Prostate gland (tissue), 2 donors: ENCODE results near the gene SUGCT. TPM values are rescaled to one million over a fixed set of nuclear protein-coding genes. Genes with fewer than 3 reads are reported as not detected.

Experiments used
- DNase-seq: peaks from one replicate; pipeline ENCODE4 v3.0.0-alpha.2; 2019; ENCODE audit warnings: low spot score
- H3K27ac ChIP-seq, 2 donors: fragments of 200-600 bp; sonication (generic); 2 replicates each; pipeline ENCODE4 v1.5.1; 2017 to 2019
- H3K27me3 ChIP-seq: fragments of 200-600 bp; sonication (generic); replicated peaks from 2 replicates; pipeline ENCODE4 v1.5.1; 2019; ENCODE audit not compliant: insufficient read depth
- H3K36me3 ChIP-seq, 2 donors: fragments of 200-600 bp; sonication (generic); 1 replicate in 1 of 2; 2 replicates in 1 of 2; pipeline versions ENCODE4 v1.5.1 to v1.8.1; 2017 to 2019
- H3K4me1 ChIP-seq: fragments of 200-600 bp; sonication (generic); replicated peaks from 2 replicates; pipeline ENCODE4 v1.5.1; 2019
- H3K4me3 ChIP-seq, 2 donors: fragments of 200-600 bp; sonication (generic); 2 replicates each; pipeline ENCODE4 v1.5.1; 2017 to 2019
- H3K9me3 ChIP-seq: fragments of 200-600 bp; sonication (generic); 2 replicates; pipeline ENCODE4 v1.5.1; 2017
- POLR2A ChIP-seq: fragments of 450-650 bp; IDR thresholded peaks from one replicate; pipeline ENCODE4 v1.6.1; 2016; ENCODE audit warnings: antibody characterized with exemption, mild to moderate bottlenecking
- POLR2AphosphoS5 ChIP-seq: sonication (generic); formaldehyde crosslinking; IDR thresholded peaks from one replicate; pipeline ENCODE4 v1.6.1; 2017; ENCODE audit warnings: antibody characterized with exemption
- WGBS: methylation state at CpG from one replicate; pipeline ENCODE4 v1.1.5; 2018; 5-methylcytosine and 5-hydroxymethylcytosine counted together
- intact Hi-C: fragments of 100-400 bp; cut with DNase I; formaldehyde crosslinking; loops from one replicate; pipeline ENCODE4 v1.14.2; 2022
- total RNA-seq, 2 donors: library from RNA; depleted of rRNA; stranded (reverse); fragments of >200 nt; gene quantifications; one replicate each; pipeline ENCODE4 v1.1.0, GENCODE V29; 2016
- TF ChIP-seq, protein P1 (sequence below), 4 experiments: fragments of 200-600 bp in 2 of 4; fragments of 450-650 bp in 2 of 4; sonication (generic) in 2 of 4; IDR thresholded peaks; 1 replicate in 3 of 4; 2 replicates in 1 of 4; pipeline ENCODE4 v1.5.1; 2016 to 2019; ENCODE audit warnings: antibody characterized with exemption in 4 of 4, mild to moderate bottlenecking in 2 of 4, moderate library complexity in 2 of 4

SUGCT gene
- total RNA-seq, 2 donors from 2014 or later = 2.2 to 3.2 TPM

DNA sequence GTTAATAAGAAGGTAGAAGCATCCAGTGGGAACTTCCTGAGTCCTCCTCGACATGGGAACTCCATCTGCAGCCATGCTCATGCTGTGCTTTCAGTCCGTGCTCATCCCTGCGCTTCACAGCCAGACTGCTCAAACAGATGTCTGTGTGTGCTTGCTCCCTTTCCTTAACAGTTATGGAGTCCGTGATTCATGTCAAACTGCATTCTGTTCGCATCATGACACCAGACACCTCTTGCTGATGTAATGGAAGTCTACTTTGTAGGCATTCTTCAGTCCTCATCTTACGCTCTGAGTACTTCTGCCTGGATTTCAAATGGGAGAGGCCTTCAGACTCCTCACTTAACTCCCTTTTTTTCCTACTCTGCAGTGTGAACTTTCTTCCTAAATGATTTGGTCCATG is 304.9 kb downstream of the SUGCT start:
- Histone ChIP-seq H3K36me3 (no peaks in the 10 kb centered on the region), H3K9me3 (no peaks in the 10 kb centered on the region), H3K4me3 (no peak overlapping the region), H3K27ac (no peak overlapping the region), H3K27me3 (no peaks in the 10 kb centered on the region), H3K4me1 (no peaks in the 10 kb centered on the region)
- TF ChIP-seq, protein P1, sequence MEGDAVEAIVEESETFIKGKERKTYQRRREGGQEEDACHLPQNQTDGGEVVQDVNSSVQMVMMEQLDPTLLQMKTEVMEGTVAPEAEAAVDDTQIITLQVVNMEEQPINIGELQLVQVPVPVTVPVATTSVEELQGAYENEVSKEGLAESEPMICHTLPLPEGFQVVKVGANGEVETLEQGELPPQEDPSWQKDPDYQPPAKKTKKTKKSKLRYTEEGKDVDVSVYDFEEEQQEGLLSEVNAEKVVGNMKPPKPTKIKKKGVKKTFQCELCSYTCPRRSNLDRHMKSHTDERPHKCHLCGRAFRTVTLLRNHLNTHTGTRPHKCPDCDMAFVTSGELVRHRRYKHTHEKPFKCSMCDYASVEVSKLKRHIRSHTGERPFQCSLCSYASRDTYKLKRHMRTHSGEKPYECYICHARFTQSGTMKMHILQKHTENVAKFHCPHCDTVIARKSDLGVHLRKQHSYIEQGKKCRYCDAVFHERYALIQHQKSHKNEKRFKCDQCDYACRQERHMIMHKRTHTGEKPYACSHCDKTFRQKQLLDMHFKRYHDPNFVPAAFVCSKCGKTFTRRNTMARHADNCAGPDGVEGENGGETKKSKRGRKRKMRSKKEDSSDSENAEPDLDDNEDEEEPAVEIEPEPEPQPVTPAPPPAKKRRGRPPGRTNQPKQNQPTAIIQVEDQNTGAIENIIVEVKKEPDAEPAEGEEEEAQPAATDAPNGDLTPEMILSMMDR (IDR thresholded peaks at IDR 0.05) = no peak
- TF ChIP-seq POLR2AphosphoS5 = no peak
- no peak for TF ChIP-seq POLR2A
- WGBS = 94% methylated on average over 6 of the region's 6 CpGs
- intact Hi-C loops = loop anchor here (10.0 kb wide), 1 partner anchor 165 kb away; no protein-coding TSS in a partner anchor
- no peak for DNase-seq

DNA sequence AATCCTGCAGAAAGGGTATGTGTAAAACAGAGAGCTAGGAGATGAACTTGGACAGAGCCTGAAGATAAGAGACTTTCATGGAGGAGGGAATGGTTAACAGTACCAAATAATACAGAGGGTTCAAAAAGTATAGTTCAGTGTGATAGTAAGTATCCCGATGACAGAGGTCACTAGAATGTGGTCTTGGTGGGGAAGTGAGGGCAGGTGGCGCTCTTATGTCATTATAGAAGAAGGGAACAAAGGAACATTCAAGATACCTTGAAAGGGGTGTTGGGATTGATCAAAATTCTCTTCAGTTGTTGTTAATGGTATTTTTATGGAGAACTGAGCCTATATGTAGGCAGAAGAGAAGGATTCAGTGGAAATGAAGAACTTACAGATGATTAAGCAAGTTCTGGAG is 312.5 kb downstream of the SUGCT start:
- TF ChIP-seq POLR2A (no peak), POLR2AphosphoS5 (no peak)
- TF ChIP-seq, protein P1 (IDR thresholded peaks at IDR 0.05) = no peak
- Histone ChIP-seq H3K9me3 (no peaks in the 10 kb centered on the region), H3K27ac (no peak overlapping the region), H3K4me3 (no peak overlapping the region), H3K27me3 (no peaks in the 10 kb centered on the region), H3K36me3 (no peaks in the 10 kb centered on the region), H3K4me1 (no peaks in the 10 kb centered on the region)
- 97% methylated on average over 2 of the region's 2 CpGs for WGBS
- no peak for DNase-seq
- intact Hi-C loops = no loop called here

- Histone ChIP-seq H3K4me1 (no peaks in the 10 kb centered on the region), H3K36me3 (no peaks in the 10 kb centered on the region), H3K9me3 (no peaks in the 10 kb centered on the region), H3K27me3 (no peaks in the 10 kb centered on the region), H3K4me3 (no peak overlapping the region), H3K27ac (no peak overlapping the region)
- intact Hi-C loops = no loop called here
- no peak for DNase-seq
- no peak for TF ChIP-seq POLR2A
- TF ChIP-seq, protein P1 (IDR thresholded peaks at IDR 0.05) = no peak
- TF ChIP-seq POLR2AphosphoS5 = no peak
Observed at GRCh38 chr7:40455485-40455884, 320.7 kb downstream of the SUGCT start.

DNA sequence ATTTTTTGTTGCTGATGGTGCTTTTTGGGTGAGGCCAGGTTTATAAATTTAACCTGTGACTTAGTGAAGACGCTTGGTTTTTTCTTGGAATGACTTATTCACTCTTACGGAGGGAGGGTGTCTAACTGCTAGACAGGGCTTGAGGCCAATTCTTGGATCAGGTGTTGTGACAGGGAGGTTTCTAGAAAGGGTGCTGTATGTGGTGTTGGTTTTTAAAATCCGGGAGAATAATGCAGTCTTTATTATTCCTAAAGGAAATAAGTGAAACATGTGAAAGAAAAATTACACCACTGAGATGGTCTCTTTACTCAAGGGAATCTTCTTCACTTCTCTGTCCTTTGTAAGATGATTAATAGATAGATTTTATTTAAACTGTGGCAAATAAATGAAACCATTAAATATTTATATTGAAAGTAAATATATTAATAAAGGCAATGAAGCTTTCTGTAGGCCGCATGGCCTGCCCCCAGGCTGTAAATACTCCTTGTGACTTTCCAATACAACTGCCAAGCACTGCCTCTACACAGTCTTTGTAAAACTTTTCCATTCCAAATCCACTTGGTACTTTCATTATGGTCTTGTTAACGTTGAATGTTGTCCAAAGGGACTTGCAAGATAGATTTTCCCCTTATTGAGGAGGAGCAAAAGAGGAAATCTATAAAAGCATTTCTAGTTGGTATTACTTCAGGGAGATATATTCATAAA is 323.1 kb downstream of the SUGCT start:
- Histone ChIP-seq H3K27ac (no peak overlapping the region), H3K4me3 (no peak overlapping the region)
- WGBS = 57% methylated on average over 5 of the region's 5 CpGs

More for the DNA sequence above, 323.1 kb downstream of the SUGCT start:
- DNase-seq = no peak
- Histone ChIP-seq H3K4me1 (no peaks in the 10 kb centered on the region), H3K36me3 (no peaks in the 10 kb centered on the region), H3K27me3 (no peaks in the 10 kb centered on the region), H3K9me3 (no peaks in the 10 kb centered on the region)
- intact Hi-C loops = no loop called here
- TF ChIP-seq POLR2AphosphoS5 (no peak), POLR2A (no peak)
- TF ChIP-seq, protein P1 (IDR thresholded peaks at IDR 0.05) = no peak
